Right lobe of liver (tissue), 4 donors: Measurements from ENCODE around the gene WASF1.

Experiments
- POLR2A ChIP-seq: fragments of 450-650 bp; IDR thresholded peaks from one replicate; pipeline ENCODE4 v1.6.1; 2017; ENCODE audit warnings: antibody characterized with exemption, mild to moderate bottlenecking
- TF ChIP-seq, protein P1 (sequence below), 4 donors: fragments of 200-600 bp in 3 of 4; fragments of 450-650 bp in 1 of 4; IDR thresholded peaks; one replicate each; pipeline versions ENCODE4 v1.5.1 to v1.8.0; 2016 to 2022; ENCODE audit warnings: antibody characterized with exemption in 4 of 4, mild to moderate bottlenecking in 2 of 4
- donor health status: DM: no; HTN: no; CAD: no.
- donor health status: DM: no; HTN: no; CAD: no.
- donor health status: DM: no; HTN: yes; CAD: no.

DNA sequence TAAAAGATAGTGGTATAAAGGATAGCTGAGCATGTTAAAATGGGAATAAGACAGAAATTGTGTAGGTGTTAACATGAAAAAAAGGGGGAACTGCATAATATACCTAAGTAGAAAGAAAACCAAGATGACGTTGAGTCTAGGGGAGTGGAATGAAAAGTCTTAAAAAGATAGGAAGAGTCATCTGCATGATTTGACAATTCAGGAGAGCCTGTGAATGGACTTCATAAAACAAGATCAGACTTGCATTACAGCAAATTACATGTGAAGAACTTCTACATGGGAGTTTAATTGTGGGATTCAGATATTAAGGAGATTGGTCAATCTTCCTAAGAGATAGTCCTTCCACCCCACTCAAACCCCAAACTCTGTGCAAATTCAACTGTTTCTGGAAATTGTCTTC is 85.5 kb downstream of the WASF1 start:
- TF ChIP-seq, protein P1, sequence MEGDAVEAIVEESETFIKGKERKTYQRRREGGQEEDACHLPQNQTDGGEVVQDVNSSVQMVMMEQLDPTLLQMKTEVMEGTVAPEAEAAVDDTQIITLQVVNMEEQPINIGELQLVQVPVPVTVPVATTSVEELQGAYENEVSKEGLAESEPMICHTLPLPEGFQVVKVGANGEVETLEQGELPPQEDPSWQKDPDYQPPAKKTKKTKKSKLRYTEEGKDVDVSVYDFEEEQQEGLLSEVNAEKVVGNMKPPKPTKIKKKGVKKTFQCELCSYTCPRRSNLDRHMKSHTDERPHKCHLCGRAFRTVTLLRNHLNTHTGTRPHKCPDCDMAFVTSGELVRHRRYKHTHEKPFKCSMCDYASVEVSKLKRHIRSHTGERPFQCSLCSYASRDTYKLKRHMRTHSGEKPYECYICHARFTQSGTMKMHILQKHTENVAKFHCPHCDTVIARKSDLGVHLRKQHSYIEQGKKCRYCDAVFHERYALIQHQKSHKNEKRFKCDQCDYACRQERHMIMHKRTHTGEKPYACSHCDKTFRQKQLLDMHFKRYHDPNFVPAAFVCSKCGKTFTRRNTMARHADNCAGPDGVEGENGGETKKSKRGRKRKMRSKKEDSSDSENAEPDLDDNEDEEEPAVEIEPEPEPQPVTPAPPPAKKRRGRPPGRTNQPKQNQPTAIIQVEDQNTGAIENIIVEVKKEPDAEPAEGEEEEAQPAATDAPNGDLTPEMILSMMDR (IDR thresholded peaks at IDR 0.05): no peak
- TF ChIP-seq POLR2A: no peak
